HepG2 (cell line): ENCODE results near the gene WBP1. TPM values are rescaled to one million over a fixed set of nuclear protein-coding genes. Genes with fewer than 3 reads are reported as not detected.

Source experiments
- AGO2 ChIP-seq: fragments of 200-400 bp; formaldehyde crosslinking; optimal IDR thresholded peaks from 2 replicates; pipeline ENCODE3; 2017; ENCODE audit warnings: mild to moderate bottlenecking, low read depth, low read length, moderate library complexity
- ARHGAP35 ChIP-seq: sonication (generic); formaldehyde crosslinking; IDR thresholded peaks from 2 replicates; pipeline ENCODE4 v1.9.0; 2022; ENCODE audit warnings: mild to moderate bottlenecking, inconsistent platforms, moderate library complexity, missing genetic modification reagents, borderline replicate concordance
- EP300 ChIP-seq, 3 experiments: sonication (generic) in 1 of 3; formaldehyde crosslinking in 1 of 3; IDR thresholded peaks; 2 replicates each; pipeline versions ENCODE4 v1.5.1 to v1.6.1; 2011 to 2020; ENCODE audit warnings: low read depth in 2 of 3, low read length in 2 of 3, borderline replicate concordance in 1 of 3, improper control_type of control experiment in 1 of 3, mild to moderate bottlenecking in 1 of 3, missing genetic modification reagents in 1 of 3, moderate library complexity in 1 of 3
- ERF ChIP-seq: IDR thresholded peaks from 2 replicates; pipeline ENCODE4 v1.6.1; 2018; ENCODE audit warnings: missing biosample characterization, missing genetic modification reagents
- MXD4 ChIP-seq: IDR thresholded peaks from 2 replicates; pipeline ENCODE4 v1.6.1; 2016; ENCODE audit warnings: mild to moderate bottlenecking, missing biosample characterization, missing genetic modification reagents
- NFKB2 ChIP-seq: sonication (generic); formaldehyde crosslinking; IDR thresholded peaks from 2 replicates; pipeline ENCODE4 v1.4.0; 2020; ENCODE audit warnings: missing genetic modification reagents, borderline replicate concordance
- NFYB ChIP-seq: sonication (generic); formaldehyde crosslinking; IDR thresholded peaks from 2 replicates; pipeline ENCODE4 v1.4.0; 2020; ENCODE audit warnings: missing genetic modification reagents
- PRMT3 ChIP-seq: sonication (generic); formaldehyde crosslinking; IDR thresholded peaks from 2 replicates; pipeline ENCODE4 v1.8.1; 2022; ENCODE audit warnings: low read depth, mild to moderate bottlenecking, moderate library complexity, missing genetic modification reagents, borderline replicate concordance
- RXRA ChIP-seq: sonication (generic); formaldehyde crosslinking; IDR thresholded peaks from 2 replicates; pipeline ENCODE4 v1.5.1; 2020; ENCODE audit warnings: missing genetic modification reagents
- SRY ChIP-seq: sonication (generic); formaldehyde crosslinking; IDR thresholded peaks from 2 replicates; pipeline ENCODE4 v1.8.0; 2022; ENCODE audit warnings: mild to moderate bottlenecking, missing genetic modification reagents
- ZBTB42 ChIP-seq: sonication (generic); formaldehyde crosslinking; IDR thresholded peaks from 2 replicates; pipeline ENCODE4 v1.5.0; 2020; ENCODE audit warnings: mild to moderate bottlenecking, missing genetic modification reagents
- ZBTB43 ChIP-seq: sonication (generic); formaldehyde crosslinking; conservative IDR thresholded peaks from 2 replicates; pipeline ENCODE4 v1.4.0; 2020; ENCODE audit warnings: missing genetic modification reagents
- ZMYM4 ChIP-seq: sonication (generic); formaldehyde crosslinking; IDR thresholded peaks from 2 replicates; pipeline ENCODE4 v1.8.1; 2023; ENCODE audit warnings: mild to moderate bottlenecking, missing genetic modification reagents
- ZNF121 ChIP-seq: sonication (generic); formaldehyde crosslinking; IDR thresholded peaks from 2 replicates; pipeline ENCODE4 v1.5.0; 2020; ENCODE audit warnings: mild to moderate bottlenecking, missing genetic modification reagents
- ZNF30 ChIP-seq: sonication (generic); formaldehyde crosslinking; IDR thresholded peaks from 2 replicates; pipeline ENCODE4 v1.5.0; 2020; ENCODE audit warnings: mild to moderate bottlenecking, missing genetic modification reagents
- ZNF646 ChIP-seq: sonication (generic); formaldehyde crosslinking; IDR thresholded peaks from 2 replicates; pipeline ENCODE4 v1.9.0; 2021; ENCODE audit warnings: mild to moderate bottlenecking, missing genetic modification reagents
- ZUFSP ChIP-seq: sonication (generic); formaldehyde crosslinking; IDR thresholded peaks from 2 replicates; pipeline ENCODE4 v1.9.0; 2021; ENCODE audit warnings: missing genetic modification reagents, mild to moderate bottlenecking, borderline replicate concordance
- polyA plus RNA-seq, 8 experiments: library from polyadenylated mRNA; depleted of rRNA in 3 of 8; stranded (reverse) in 7 of 8; unstranded in 1 of 8; fragments of >200 nt; fragmentation: Illumina TruSeq in 4 of 8; extraction: Trizol in 4 of 8; gene quantifications; 2 replicates each; pipeline versions ENCODE4 v1.2.1 to v1.2.3, GENCODE V29; 2011 to 2016; ENCODE audit warnings: low read depth in 4 of 8, missing spikeins in 1 of 8, mixed read lengths in 1 of 8; ENCODE audit not compliant: insufficient read depth in 1 of 8
- total RNA-seq, 5 experiments: library from RNA; depleted of rRNA; stranded (reverse); fragments of >200 nt; fragmentation: Illumina TruSeq; extraction: Trizol; gene quantifications; 2 replicates each; pipeline ENCODE4 v1.2.3, GENCODE V29; 2016; ENCODE audit warnings: low read depth in 1 of 5

WBP1 gene
- total and polyA plus RNA-seq, 2 of the 13 experiments (the other 11 are each of a cell fraction or from before 2014, with no cell fraction given) = 38.8 to 85.7 TPM

GRCh38 chr2:74429487-74430451, 28.5 kb upstream of the WBP1 start (continued):
- TF ChIP-seq ZNF646 (CRISPR knock-in tag) (peak; percentile 15; the same call in 1 of the 2 replicates), SRY (CRISPR knock-in tag) (0 out of 2 replicates have a peak, but pooled peaks have one; percentile 59), NFYB (peak; percentile 23; the same call in 1 of the 2 replicates), ZBTB42 (peak; percentile 51; the same call in 1 of the 2 replicates), RXRA (CRISPR knock-in tag) (peak; percentile 67), AGO2 (peak; percentile 96), MXD4 (no peak), EP300 (IDR thresholded peaks at IDR 0.05; ENCODE audit: low read depth in 2 of 2, low read length in 2 of 2) (peak in 1 of 2 experiments; percentile 61; a peak in 2 of 4 replicates), EP300 (CRISPR knock-in tag; IDR thresholded peaks at IDR 0.05; ENCODE audit: borderline replicate concordance) (peak; percentile 66), NFKB2 (CRISPR knock-in tag) (0 out of 2 replicates have a peak, but pooled peaks have one; percentile 45), ERF (CRISPR knock-in tag) (no peak; the same call in 1 of the 2 replicates), ARHGAP35 (CRISPR knock-in tag) (peak; percentile 42; the same call in 1 of the 2 replicates), ZUFSP (CRISPR knock-in tag) (no peak), ZNF30 (no peak), ZMYM4 (CRISPR knock-in tag) (peak; percentile 66; the same call in 1 of the 2 replicates), PRMT3 (CRISPR knock-in tag) (peak; percentile 26; the same call in 1 of the 2 replicates), ZNF121 (peak; percentile 91), ZBTB43 (peak; percentile 73; the same call in 1 of the 2 replicates)
